Liver (tissue), 2 donors: Measurements from ENCODE around the gene MOGAT2.

ENCODE experiments used
- CTCF ChIP-seq: fragments of 150-350 bp; IDR thresholded peaks from 2 replicates; pipeline ENCODE4 v1.5.1; 2017; ENCODE audit warnings: improper control_type of control experiment, low read depth, low read length; ENCODE audit not compliant: missing input control
- TF ChIP-seq, protein P1 (sequence below): IDR thresholded peaks from 2 replicates; pipeline ENCODE4 v1.6.1; 2016; ENCODE audit warnings: antibody characterized with exemption, mild to moderate bottlenecking
- donor health status: healthy.

GRCh38 chr11:75763846-75764245 is 46.2 kb downstream of the MOGAT2 start:
- no peak for TF ChIP-seq CTCF
- TF ChIP-seq, protein P1, sequence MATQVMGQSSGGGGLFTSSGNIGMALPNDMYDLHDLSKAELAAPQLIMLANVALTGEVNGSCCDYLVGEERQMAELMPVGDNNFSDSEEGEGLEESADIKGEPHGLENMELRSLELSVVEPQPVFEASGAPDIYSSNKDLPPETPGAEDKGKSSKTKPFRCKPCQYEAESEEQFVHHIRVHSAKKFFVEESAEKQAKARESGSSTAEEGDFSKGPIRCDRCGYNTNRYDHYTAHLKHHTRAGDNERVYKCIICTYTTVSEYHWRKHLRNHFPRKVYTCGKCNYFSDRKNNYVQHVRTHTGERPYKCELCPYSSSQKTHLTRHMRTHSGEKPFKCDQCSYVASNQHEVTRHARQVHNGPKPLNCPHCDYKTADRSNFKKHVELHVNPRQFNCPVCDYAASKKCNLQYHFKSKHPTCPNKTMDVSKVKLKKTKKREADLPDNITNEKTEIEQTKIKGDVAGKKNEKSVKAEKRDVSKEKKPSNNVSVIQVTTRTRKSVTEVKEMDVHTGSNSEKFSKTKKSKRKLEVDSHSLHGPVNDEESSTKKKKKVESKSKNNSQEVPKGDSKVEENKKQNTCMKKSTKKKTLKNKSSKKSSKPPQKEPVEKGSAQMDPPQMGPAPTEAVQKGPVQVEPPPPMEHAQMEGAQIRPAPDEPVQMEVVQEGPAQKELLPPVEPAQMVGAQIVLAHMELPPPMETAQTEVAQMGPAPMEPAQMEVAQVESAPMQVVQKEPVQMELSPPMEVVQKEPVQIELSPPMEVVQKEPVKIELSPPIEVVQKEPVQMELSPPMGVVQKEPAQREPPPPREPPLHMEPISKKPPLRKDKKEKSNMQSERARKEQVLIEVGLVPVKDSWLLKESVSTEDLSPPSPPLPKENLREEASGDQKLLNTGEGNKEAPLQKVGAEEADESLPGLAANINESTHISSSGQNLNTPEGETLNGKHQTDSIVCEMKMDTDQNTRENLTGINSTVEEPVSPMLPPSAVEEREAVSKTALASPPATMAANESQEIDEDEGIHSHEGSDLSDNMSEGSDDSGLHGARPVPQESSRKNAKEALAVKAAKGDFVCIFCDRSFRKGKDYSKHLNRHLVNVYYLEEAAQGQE, result no peak
